ENCODE data around the gene PCK1.

Gene PCK1

GRCh38 chr20:57585466-57586213 lies 24.7 kb downstream of the PCK1 start:
- no peak for TF ChIP-seq EZH2 (IDR thresholded peaks at IDR 0.05)
- TF ChIP-seq POLR2AphosphoS5 (IDR thresholded peaks at IDR 0.05; ENCODE audit: borderline replicate concordance, low read depth, low read length) = no peak
- TF ChIP-seq FOXP2 (optimal IDR thresholded peaks at IDR 0.05; ENCODE audit: control extremely low read depth, extremely low read length, insufficient read depth) = no peak
- Histone ChIP-seq H3K27ac (no peak overlapping the region), H3K9me3 (ENCODE audit: low read depth, low read length) (no peaks in the 10 kb centered on the region), H3K9ac (ENCODE audit: insufficient read length) (no peak overlapping the region), H3K4me3 (no peak overlapping the region), H3K36me3 (ENCODE audit: insufficient read depth, low read length) (no peaks in the 10 kb centered on the region)
- DNase-seq (ENCODE audit: low read depth, low spot score) = no peak

- H3K9me3 ChIP-seq (ENCODE audit: low read depth, low read length) = no peaks in the 10 kb centered on the region
- TF ChIP-seq EZH2 (IDR thresholded peaks at IDR 0.05) = no peak
- no peak for TF ChIP-seq FOXP2 (optimal IDR thresholded peaks at IDR 0.05; ENCODE audit: control extremely low read depth, extremely low read length, insufficient read depth)
- no peak for TF ChIP-seq POLR2AphosphoS5 (IDR thresholded peaks at IDR 0.05; ENCODE audit: borderline replicate concordance, low read depth, low read length)
- no peaks in the 10 kb centered on the region for H3K36me3 ChIP-seq (ENCODE audit: insufficient read depth, low read length)
Measured at GRCh38 chr20:57586370-57586793, 25.5 kb downstream of the PCK1 start.

GRCh38 chr20:57586943-57587277 lies 26.0 kb downstream of the PCK1 start:
- no peak overlapping the region for H3K4me3 ChIP-seq
- no peaks in the 10 kb centered on the region for H3K9me3 ChIP-seq (ENCODE audit: low read depth, low read length)
- no peak for DNase-seq (ENCODE audit: low read depth, low spot score)
- H3K9ac ChIP-seq (ENCODE audit: insufficient read length) = no peak overlapping the region
- TF ChIP-seq FOXP2 (optimal IDR thresholded peaks at IDR 0.05; ENCODE audit: control extremely low read depth, extremely low read length, insufficient read depth) = no peak
- no peak for TF ChIP-seq EZH2 (IDR thresholded peaks at IDR 0.05)
- TF ChIP-seq POLR2AphosphoS5 (IDR thresholded peaks at IDR 0.05; ENCODE audit: borderline replicate concordance, low read depth, low read length) = no peak
- no peaks in the 10 kb centered on the region for H3K36me3 ChIP-seq (ENCODE audit: insufficient read depth, low read length)
- H3K27ac ChIP-seq = no peak overlapping the region

More at GRCh38 chr20:57586370-57586793, 25.5 kb downstream of the PCK1 start:
- Histone ChIP-seq H3K4me3 (no peak overlapping the region), H3K27ac (no peak overlapping the region), H3K9ac (ENCODE audit: insufficient read length) (no peak overlapping the region)
- no peak for DNase-seq (ENCODE audit: low read depth, low spot score)

DNA sequence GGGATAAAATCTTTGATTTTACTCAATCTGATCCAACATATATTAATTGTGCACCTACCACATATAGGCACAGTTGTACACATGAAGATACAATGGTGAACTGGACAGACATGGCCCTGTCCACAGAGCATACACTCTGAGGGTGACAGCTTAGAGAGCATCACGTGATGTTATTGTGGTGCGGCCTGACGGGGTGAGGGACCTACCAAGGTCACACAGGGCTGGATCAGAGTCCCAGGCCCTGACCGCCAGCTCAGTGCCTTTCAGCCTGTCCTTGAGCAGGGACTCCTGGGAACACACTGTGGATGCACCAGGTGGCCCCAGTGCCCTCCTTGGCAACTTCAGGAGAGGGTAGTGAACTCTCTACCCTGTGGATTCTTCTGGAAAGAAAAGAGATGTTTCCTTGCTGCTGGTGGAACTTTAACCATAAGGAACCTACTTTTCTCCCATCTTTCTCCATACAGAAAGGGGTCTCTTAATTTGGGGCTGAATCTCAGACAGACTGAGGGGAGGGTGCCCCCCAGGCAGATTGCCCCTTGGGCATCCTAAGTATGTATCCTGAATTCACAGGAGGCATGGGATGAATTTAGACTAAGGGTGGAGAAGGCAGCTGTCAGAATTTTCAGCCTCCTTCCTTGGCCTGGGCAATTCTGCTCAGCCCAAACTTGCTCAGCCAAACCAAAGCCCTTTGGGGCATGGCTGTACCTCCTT lies 26.5 kb downstream of the PCK1 start:
- Histone ChIP-seq H3K27ac (no peak overlapping the region), H3K36me3 (ENCODE audit: insufficient read depth, low read length) (no peaks in the 10 kb centered on the region), H3K4me3 (no peak overlapping the region), H3K9ac (ENCODE audit: insufficient read length) (no peak overlapping the region), H3K9me3 (ENCODE audit: low read depth, low read length) (no peaks in the 10 kb centered on the region)
- no peak for DNase-seq (ENCODE audit: low read depth, low spot score)
- no peak for TF ChIP-seq FOXP2 (optimal IDR thresholded peaks at IDR 0.05; ENCODE audit: control extremely low read depth, extremely low read length, insufficient read depth)

- no peak for DNase-seq (ENCODE audit: low read depth, low spot score)
- TF ChIP-seq EZH2 (IDR thresholded peaks at IDR 0.05) (no peak), FOXP2 (optimal IDR thresholded peaks at IDR 0.05; ENCODE audit: control extremely low read depth, extremely low read length, insufficient read depth) (no peak), POLR2AphosphoS5 (IDR thresholded peaks at IDR 0.05; ENCODE audit: borderline replicate concordance, low read depth, low read length) (no peak)
- no peaks in the 10 kb centered on the region for H3K9me3 ChIP-seq (ENCODE audit: low read depth, low read length)
- H3K27ac ChIP-seq = no peak overlapping the region
- H3K9ac ChIP-seq (ENCODE audit: insufficient read length) = no peak overlapping the region
- H3K36me3 ChIP-seq (ENCODE audit: insufficient read depth, low read length) = no peaks in the 10 kb centered on the region
- no peak overlapping the region for H3K4me3 ChIP-seq
Measured at GRCh38 chr20:57587989-57588377, 27.1 kb downstream of the PCK1 start.

- TF ChIP-seq EZH2 (IDR thresholded peaks at IDR 0.05) (no peak), FOXP2 (optimal IDR thresholded peaks at IDR 0.05; ENCODE audit: control extremely low read depth, extremely low read length, insufficient read depth) (no peak), POLR2AphosphoS5 (IDR thresholded peaks at IDR 0.05; ENCODE audit: borderline replicate concordance, low read depth, low read length) (no peak)
- no peaks in the 10 kb centered on the region for H3K36me3 ChIP-seq (ENCODE audit: insufficient read depth, low read length)
- H3K9me3 ChIP-seq (ENCODE audit: low read depth, low read length) = no peaks in the 10 kb centered on the region
- no peak for DNase-seq (ENCODE audit: low read depth, low spot score)
- no peak overlapping the region for H3K27ac ChIP-seq
- H3K9ac ChIP-seq (ENCODE audit: insufficient read length) = no peak overlapping the region
- no peak overlapping the region for H3K4me3 ChIP-seq
Measured at GRCh38 chr20:57588596-57588995, 27.7 kb downstream of the PCK1 start.

DNA sequence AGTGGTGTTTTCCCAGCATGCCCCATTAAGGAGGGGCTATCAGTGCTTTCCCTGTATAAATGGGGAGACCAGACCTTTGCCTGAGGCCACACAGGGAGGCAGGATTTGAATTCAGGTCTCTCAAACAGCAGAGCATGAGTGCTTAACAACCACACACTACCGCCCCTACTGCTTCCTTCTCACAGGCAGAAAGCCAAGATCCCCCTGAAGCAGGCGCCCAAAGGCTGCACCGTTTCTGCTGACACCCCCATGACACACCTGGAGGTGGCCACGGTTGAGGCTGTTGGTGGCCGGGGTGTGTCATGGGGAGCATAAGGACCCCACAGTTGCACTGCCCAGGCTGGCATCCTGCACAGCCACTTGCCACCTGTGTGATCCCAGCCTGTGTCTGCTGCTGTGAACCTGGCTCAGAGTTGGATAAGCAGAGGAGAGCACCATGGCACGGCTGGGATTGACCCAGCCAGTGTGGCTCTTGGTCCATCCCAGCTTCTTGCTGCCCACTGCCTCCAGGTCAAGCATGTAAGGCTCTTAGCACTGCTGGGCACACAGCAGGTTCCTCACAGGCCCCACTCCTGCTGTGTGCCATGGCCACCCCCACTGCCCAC lies 28.3 kb downstream of the PCK1 start:
- Histone ChIP-seq H3K36me3 (ENCODE audit: insufficient read depth, low read length) (no peaks in the 10 kb centered on the region), H3K9ac (ENCODE audit: insufficient read length) (no peak overlapping the region), H3K27ac (no peak overlapping the region), H3K4me3 (no peak overlapping the region), H3K9me3 (ENCODE audit: low read depth, low read length) (no peaks in the 10 kb centered on the region)
- no peak for DNase-seq (ENCODE audit: low read depth, low spot score)
- no peak for TF ChIP-seq POLR2AphosphoS5 (IDR thresholded peaks at IDR 0.05; ENCODE audit: borderline replicate concordance, low read depth, low read length)
- TF ChIP-seq FOXP2 (optimal IDR thresholded peaks at IDR 0.05; ENCODE audit: control extremely low read depth, extremely low read length, insufficient read depth) = no peak
- TF ChIP-seq EZH2 (IDR thresholded peaks at IDR 0.05) = no peak

DNA sequence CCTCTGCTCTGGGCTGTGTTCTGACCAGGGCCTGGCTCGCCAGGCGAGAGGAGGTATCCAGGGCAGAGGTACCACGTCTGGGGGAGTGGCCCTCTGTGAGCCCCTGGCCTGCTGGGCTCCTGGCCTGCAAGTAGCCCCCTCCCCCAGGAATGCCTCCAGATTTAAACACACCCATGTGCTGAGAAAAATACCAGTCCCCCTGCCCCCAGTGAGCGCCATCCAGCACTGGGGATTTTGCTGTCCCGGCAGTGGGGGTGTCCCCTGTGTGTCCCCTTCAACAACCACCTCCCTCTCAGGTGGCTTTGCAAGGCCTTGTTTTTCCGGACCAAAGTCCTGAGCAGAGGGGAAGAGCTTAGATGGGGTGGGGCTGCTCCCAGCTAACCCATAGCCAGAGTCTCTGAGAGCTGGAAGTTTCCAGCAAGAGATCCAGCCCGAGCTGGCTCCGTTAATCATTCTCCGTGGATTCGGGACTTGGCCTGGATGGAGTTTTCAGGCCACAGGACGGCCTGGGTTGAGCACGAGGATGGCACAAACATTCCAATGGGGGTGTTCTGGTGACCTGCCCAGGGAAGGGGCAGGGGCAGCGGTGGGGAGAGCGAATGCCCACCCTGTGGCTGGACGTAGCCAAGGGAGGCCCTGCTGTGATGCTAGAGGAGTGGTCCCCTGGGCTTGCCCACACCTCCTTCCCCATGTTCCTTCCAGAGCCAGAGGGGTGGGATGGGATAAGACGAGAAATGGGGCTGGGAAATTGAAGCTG lies 29.0 kb downstream of the PCK1 start:
- Histone ChIP-seq H3K9ac (ENCODE audit: insufficient read length) (no peak overlapping the region), H3K9me3 (ENCODE audit: low read depth, low read length) (no peaks in the 10 kb centered on the region), H3K27ac (no peak overlapping the region), H3K4me3 (no peak overlapping the region), H3K36me3 (ENCODE audit: insufficient read depth, low read length) (no peaks in the 10 kb centered on the region)
- no peak for DNase-seq (ENCODE audit: low read depth, low spot score)
- TF ChIP-seq FOXP2 (optimal IDR thresholded peaks at IDR 0.05; ENCODE audit: control extremely low read depth, extremely low read length, insufficient read depth) (no peak), EZH2 (IDR thresholded peaks at IDR 0.05) (no peak), POLR2AphosphoS5 (IDR thresholded peaks at IDR 0.05; ENCODE audit: borderline replicate concordance, low read depth, low read length) (no peak)
